GM21390 (cell line): ENCODE data around the gene TMEM200A.
"Not testable (repeated sequence)": the region's sequence is repeated elsewhere in the genome, so short reads cannot be mapped to it uniquely, and the experiment has no call there.

Experiments used
- ATAC-seq: cut with Tn5 transposase; IDR thresholded peaks from one replicate; pipeline ENCODE4 v1.9.1; 2021; ENCODE audit not compliant: unreplicated experiment

The TMEM200A gene

GRCh38 chr6:130365166-130366106 lies at the start of gene TMEM200A:
TSS of gene TMEM200A (plus strand) at chr6:130366017. CDS start at chr6:130440423, 74,406 bp downstream.
- ATAC-seq, result peak; percentile 81

- no peak for ATAC-seq
These were observed 44.9 kb upstream of the TMEM200A start for GRCh38 chr6:130320908-130321307.

- ATAC-seq, result peak; percentile 71
These were observed 43.0 kb upstream of the TMEM200A start for GRCh38 chr6:130322673-130323268.

GRCh38 chr6:130324657-130325056 lies 41.2 kb upstream of the TMEM200A start:
- ATAC-seq, result no peak

- no peak for ATAC-seq
These were observed 39.3 kb upstream of the TMEM200A start for GRCh38 chr6:130326496-130326895.

- no peak for ATAC-seq
These were observed 28.3 kb upstream of the TMEM200A start for GRCh38 chr6:130337534-130337933.

GRCh38 chr6:130346324-130346723 lies 19.5 kb upstream of the TMEM200A start:
- not testable (repeated sequence) for ATAC-seq

GRCh38 chr6:130354322-130354721 lies 11.5 kb upstream of the TMEM200A start:
- ATAC-seq, result no peak

- no peak for ATAC-seq
These were observed 10.2 kb upstream of the TMEM200A start for GRCh38 chr6:130355572-130355971.

GRCh38 chr6:130357436-130357835 lies 8.4 kb upstream of the TMEM200A start:
- ATAC-seq, result no peak

- no peak for ATAC-seq
These were observed 6.1 kb upstream of the TMEM200A start for GRCh38 chr6:130359736-130360135.

GRCh38 chr6:130362128-130362527 lies 3.7 kb upstream of the TMEM200A start:
- ATAC-seq, result no peak

GRCh38 chr6:130364224-130364780 lies 1.5 kb upstream of the TMEM200A start:
- no peak for ATAC-seq

GRCh38 chr6:130366107-130367005 lies 539 bp downstream of the TMEM200A start:
- ATAC-seq, result no peak

GRCh38 chr6:130367767-130368166 lies 1.9 kb downstream of the TMEM200A start:
- ATAC-seq, result no peak

GRCh38 chr6:130368576-130368975 lies 2.8 kb downstream of the TMEM200A start:
- ATAC-seq, result no peak

- ATAC-seq, result no peak
These were observed 4.0 kb downstream of the TMEM200A start for GRCh38 chr6:130369831-130370230.

- no peak for ATAC-seq
These were observed 6.2 kb downstream of the TMEM200A start for GRCh38 chr6:130371921-130372420.

GRCh38 chr6:130372786-130373185 lies 7.0 kb downstream of the TMEM200A start:
- no peak for ATAC-seq

GRCh38 chr6:130373992-130374391 lies 8.2 kb downstream of the TMEM200A start:
- ATAC-seq, result no peak

GRCh38 chr6:130376936-130377335 lies 11.1 kb downstream of the TMEM200A start:
- ATAC-seq, result no peak
